Activated naive CD8-positive, alpha-beta T cell treated with anti-CD3 and anti-CD28 coated beads, Interleukin-2, amount 10 ng/mL, durations not matched to agents 7 days and 5 days (primary cell): ENCODE data around the gene FCN2. TPM values are rescaled to one million over a fixed set of nuclear protein-coding genes. Genes with fewer than 3 reads are reported as not detected.

Source experiments
- ATAC-seq: fragments of 150-1000 bp; cut with Tn5 transposase; one replicate; pipeline ENCODE4 v1.10.0; 2021; ENCODE audit warnings: low read depth, moderate library complexity
- POLR2A ChIA-PET: fragments of 350-600 bp; sonication (Branson Sonifier 250); formaldehyde crosslinking; loops from one replicate; lab custom pipeline; 2021; ENCODE audit warnings: antibody characterized with exemption; lab: Charles Lee
- DNase-seq: peaks from one replicate; pipeline ENCODE4 v3.0.0; 2021
- H3K27ac Mint-ChIP-seq: one replicate; pipeline ENCODE4 v1.8.0; 2022; ENCODE audit warnings: mild to moderate bottlenecking, mixed read lengths
- H3K27me3 Mint-ChIP-seq: one replicate; pipeline ENCODE4 v1.8.0; 2022; ENCODE audit warnings: mild to moderate bottlenecking, moderate library complexity, mixed read lengths
- H3K36me3 Mint-ChIP-seq: one replicate; pipeline ENCODE4 v1.8.0; 2021; ENCODE audit warnings: mild to moderate bottlenecking, mixed read lengths
- H3K4me1 Mint-ChIP-seq: one replicate; pipeline ENCODE4 v1.8.0; 2021; ENCODE audit warnings: mixed read lengths
- H3K4me3 Mint-ChIP-seq: one replicate; pipeline ENCODE4 v1.8.0; 2022; ENCODE audit warnings: mild to moderate bottlenecking, moderate library complexity, mixed read lengths
- H3K9me3 Mint-ChIP-seq: one replicate; pipeline ENCODE4 v1.8.0; 2021; ENCODE audit warnings: mixed read lengths
- total RNA-seq, 2 experiments: library from RNA; stranded (reverse); gene quantifications; one replicate each; pipeline ENCODE4 v1.2.3, GENCODE V29; 2021

The FCN2 gene
- total RNA-seq, 2 experiments from 2014 or later, result not detected

GRCh38 chr9:134883040-134883782 lies 2.6 kb downstream of the FCN2 start:
- DNase-seq, result no peak
- no peaks in the 10 kb centered on the region for H3K27me3 Mint-ChIP-seq
- H3K9me3 Mint-ChIP-seq, result no peaks in the 10 kb centered on the region
- no peak overlapping the region for H3K4me3 Mint-ChIP-seq
- ATAC-seq, result no peak
- no peaks in the 10 kb centered on the region for H3K36me3 Mint-ChIP-seq
- H3K27ac Mint-ChIP-seq, result no peak overlapping the region
- no peaks in the 10 kb centered on the region for H3K4me1 Mint-ChIP-seq
- POLR2A ChIA-PET, result no interaction called here

GRCh38 chr9:134884492-134884891 lies 3.9 kb downstream of the FCN2 start:
- no peaks in the 10 kb centered on the region for H3K27me3 Mint-ChIP-seq
- DNase-seq (no peak), ATAC-seq (no peak)
- no peak overlapping the region for H3K27ac Mint-ChIP-seq
- H3K36me3 Mint-ChIP-seq, result no peaks in the 10 kb centered on the region
- no peaks in the 10 kb centered on the region for H3K9me3 Mint-ChIP-seq
- POLR2A ChIA-PET, result no interaction called here
- H3K4me3 Mint-ChIP-seq, result no peak overlapping the region
- H3K4me1 Mint-ChIP-seq, result no peaks in the 10 kb centered on the region

GRCh38 chr9:134885001-134885678 lies 4.5 kb downstream of the FCN2 start:
- no peak for DNase-seq
- no peaks in the 10 kb centered on the region for H3K4me1 Mint-ChIP-seq

GRCh38 chr9:134885679-134886412 lies 5.2 kb downstream of the FCN2 start:
- no peak for DNase-seq
- no peaks in the 10 kb centered on the region for H3K9me3 Mint-ChIP-seq

More at GRCh38 chr9:134885001-134885678, 4.5 kb downstream of the FCN2 start:
- no peaks in the 10 kb centered on the region for H3K27me3 Mint-ChIP-seq
- no peaks in the 10 kb centered on the region for H3K9me3 Mint-ChIP-seq
- POLR2A ChIA-PET, result no interaction called here
- no peak overlapping the region for H3K4me3 Mint-ChIP-seq
- no peak overlapping the region for H3K27ac Mint-ChIP-seq
- no peaks in the 10 kb centered on the region for H3K36me3 Mint-ChIP-seq
- no peak for ATAC-seq

GRCh38 chr9:134886413-134886913 lies 5.9 kb downstream of the FCN2 start:
- Mint-ChIP-seq H3K36me3 (no peaks in the 10 kb centered on the region), H3K27me3 (no peaks in the 10 kb centered on the region), H3K27ac (no peak overlapping the region), H3K4me3 (no peak overlapping the region), H3K9me3 (no peaks in the 10 kb centered on the region), H3K4me1 (no peaks in the 10 kb centered on the region)
- POLR2A ChIA-PET, result no interaction called here
- no peak for DNase-seq
- no peak for ATAC-seq

More at GRCh38 chr9:134885679-134886412, 5.2 kb downstream of the FCN2 start:
- H3K27ac Mint-ChIP-seq, result no peak overlapping the region
- no peaks in the 10 kb centered on the region for H3K36me3 Mint-ChIP-seq
- H3K4me3 Mint-ChIP-seq, result no peak overlapping the region
- POLR2A ChIA-PET, result no interaction called here
- H3K4me1 Mint-ChIP-seq, result no peaks in the 10 kb centered on the region
- no peak for ATAC-seq
- H3K27me3 Mint-ChIP-seq, result no peaks in the 10 kb centered on the region

- no peak for ATAC-seq
- no peaks in the 10 kb centered on the region for H3K27me3 Mint-ChIP-seq
- H3K4me3 Mint-ChIP-seq, result no peak overlapping the region
- H3K4me1 Mint-ChIP-seq, result no peaks in the 10 kb centered on the region
- POLR2A ChIA-PET, result no interaction called here
- no peaks in the 10 kb centered on the region for H3K36me3 Mint-ChIP-seq
- no peak for DNase-seq
- H3K9me3 Mint-ChIP-seq, result no peaks in the 10 kb centered on the region
- no peak overlapping the region for H3K27ac Mint-ChIP-seq
These were observed 6.6 kb downstream of the FCN2 start for GRCh38 chr9:134887219-134887618.

- Mint-ChIP-seq H3K27ac (no peak overlapping the region), H3K4me1 (no peaks in the 10 kb centered on the region), H3K4me3 (no peak overlapping the region), H3K36me3 (no peaks in the 10 kb centered on the region), H3K27me3 (no peaks in the 10 kb centered on the region), H3K9me3 (no peaks in the 10 kb centered on the region)
- ATAC-seq (no peak), DNase-seq (no peak)
- POLR2A ChIA-PET, result no interaction called here
These were observed 7.3 kb downstream of the FCN2 start for GRCh38 chr9:134887686-134888602.

GRCh38 chr9:134888603-134889190 lies 8.1 kb downstream of the FCN2 start:
- Mint-ChIP-seq H3K36me3 (no peaks in the 10 kb centered on the region), H3K27ac (no peak overlapping the region), H3K4me3 (no peak overlapping the region), H3K27me3 (no peaks in the 10 kb centered on the region), H3K9me3 (no peaks in the 10 kb centered on the region), H3K4me1 (no peaks in the 10 kb centered on the region)
- ATAC-seq (no peak), DNase-seq (no peak)
- POLR2A ChIA-PET, result no interaction called here

GRCh38 chr9:134889386-134890154 lies 9.0 kb downstream of the FCN2 start:
- Mint-ChIP-seq H3K4me3 (no peak overlapping the region), H3K4me1 (no peaks in the 10 kb centered on the region), H3K36me3 (no peaks in the 10 kb centered on the region), H3K27me3 (no peaks in the 10 kb centered on the region), H3K27ac (no peak overlapping the region), H3K9me3 (no peaks in the 10 kb centered on the region)
- POLR2A ChIA-PET, result no interaction called here
- no peak for DNase-seq
- no peak for ATAC-seq

GRCh38 chr9:134890155-134890495 lies 9.5 kb downstream of the FCN2 start:
- no peaks in the 10 kb centered on the region for H3K36me3 Mint-ChIP-seq
- H3K9me3 Mint-ChIP-seq, result no peaks in the 10 kb centered on the region
- H3K27ac Mint-ChIP-seq, result no peak overlapping the region
- ATAC-seq, result no peak
- H3K4me1 Mint-ChIP-seq, result no peaks in the 10 kb centered on the region
- no peak overlapping the region for H3K4me3 Mint-ChIP-seq
- POLR2A ChIA-PET, result no interaction called here
- H3K27me3 Mint-ChIP-seq, result peaks cover 1% of the 10 kb centered on the region
- no peak for DNase-seq

- Mint-ChIP-seq H3K27me3 (peaks cover 4% of the 10 kb centered on the region), H3K4me1 (no peaks in the 10 kb centered on the region), H3K27ac (no peak overlapping the region), H3K9me3 (no peaks in the 10 kb centered on the region), H3K4me3 (no peak overlapping the region), H3K36me3 (no peaks in the 10 kb centered on the region)
- ATAC-seq (no peak), DNase-seq (no peak)
- POLR2A ChIA-PET, result no interaction called here
These were observed 10.4 kb downstream of the FCN2 start for GRCh38 chr9:134891053-134891452.

- Mint-ChIP-seq H3K27ac (no peak overlapping the region), H3K27me3 (peaks cover 4% of the 10 kb centered on the region), H3K4me1 (no peaks in the 10 kb centered on the region), H3K9me3 (no peaks in the 10 kb centered on the region), H3K36me3 (no peaks in the 10 kb centered on the region), H3K4me3 (no peak overlapping the region)
- no peak for DNase-seq
- POLR2A ChIA-PET, result no interaction called here
- no peak for ATAC-seq
These were observed 11.1 kb downstream of the FCN2 start for GRCh38 chr9:134891713-134892112.
